ENCODE results near the gene LRRC56.

- TF ChIP-seq CTCF (optimal IDR thresholded peaks at IDR 0.05 in 1 of 3, IDR thresholded peaks at IDR 0.05 in 1 of 3, conservative IDR thresholded peaks at IDR 0.05 in 1 of 3; ENCODE audit: extremely low read depth in 1 of 3, insufficient read depth in 2 of 3, low read length in 3 of 3) (no peak), EZH2 (IDR thresholded peaks at IDR 0.05; ENCODE audit: low read length) (no peak)
These were observed 33.9 kb upstream of the LRRC56 start for GRCh38 chr11:503179-503981.
